Measurements from ENCODE around the gene SFT2D3.

The SFT2D3 gene

DNA sequence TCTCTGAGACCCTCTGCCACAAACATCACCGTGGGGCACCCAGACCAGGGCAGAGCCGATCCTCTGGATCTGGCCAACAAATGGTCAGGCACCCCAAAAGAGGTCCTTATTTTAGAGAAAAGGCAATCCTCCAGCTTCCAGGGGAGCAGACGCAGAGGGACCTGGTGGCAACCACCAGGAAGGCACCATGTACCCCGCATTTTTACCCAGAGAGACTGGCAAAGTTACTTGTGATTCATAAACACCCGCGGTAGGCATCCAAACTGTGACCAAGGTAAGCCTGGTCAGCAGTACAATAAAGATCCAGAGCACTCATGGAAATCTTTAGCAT, 36.4 kb upstream of the SFT2D3 start:
- no peak for DNase-seq

- DNase-seq = no peak
Measured at GRCh38 chr2:127665267-127665893, 35.9 kb upstream of the SFT2D3 start.

GRCh38 chr2:127669056-127669455, 32.2 kb upstream of the SFT2D3 start:
- DNase-seq = no peak

GRCh38 chr2:127670055-127670956, 31.0 kb upstream of the SFT2D3 start:
- DNase-seq = no peak

DNA sequence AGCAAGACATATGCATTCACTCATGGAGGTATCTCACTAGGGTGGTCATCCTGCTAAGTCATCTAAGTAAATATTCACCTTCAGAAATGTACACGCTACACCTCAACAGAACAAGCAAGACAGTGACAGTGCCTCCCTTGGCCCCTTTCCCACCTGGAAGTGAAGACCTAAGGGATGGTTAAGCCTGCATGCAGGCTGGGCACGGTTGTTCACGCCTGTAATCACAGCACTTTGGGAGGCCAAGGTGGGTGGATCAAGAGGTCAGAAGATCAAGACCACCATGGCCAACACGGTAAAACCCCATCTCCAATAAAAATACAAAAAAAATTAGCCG, 30.4 kb upstream of the SFT2D3 start:
- no peak for DNase-seq

DNA sequence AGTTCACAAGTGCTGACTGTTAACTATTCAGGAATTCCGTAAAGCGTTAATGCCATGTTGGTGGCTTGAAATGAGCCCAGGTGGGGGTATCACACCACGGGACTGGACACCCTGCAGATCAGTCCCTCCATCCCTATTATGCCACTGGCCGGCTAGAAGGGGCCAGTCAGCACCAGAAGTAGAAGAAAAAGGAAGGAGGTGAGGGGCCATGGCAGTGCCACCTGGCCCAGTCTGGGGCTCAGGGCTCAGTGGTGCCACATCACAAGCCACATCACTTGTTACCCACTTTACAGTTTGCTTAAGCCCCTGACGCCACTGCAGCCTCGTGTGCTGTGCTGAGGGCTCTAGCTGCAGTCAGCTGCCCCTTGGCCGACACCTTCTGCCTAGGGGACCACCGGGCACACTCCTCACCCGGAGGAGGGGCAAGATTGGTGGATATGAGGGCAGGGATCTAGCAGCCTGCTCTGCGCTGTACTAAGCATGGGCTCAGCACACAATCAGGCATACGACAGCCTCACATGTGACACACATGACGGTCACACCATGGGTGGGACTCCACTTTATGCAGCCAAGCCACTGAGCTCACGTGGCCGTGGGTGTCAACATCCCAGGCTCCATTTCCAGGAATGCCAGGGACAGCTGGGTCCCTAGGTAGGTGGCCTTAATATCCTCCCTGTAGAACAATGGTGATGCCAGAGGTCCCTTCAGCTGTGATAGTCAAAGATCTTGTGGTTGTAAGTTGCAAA, 29.6 kb upstream of the SFT2D3 start:
- DNase-seq = no peak

DNA sequence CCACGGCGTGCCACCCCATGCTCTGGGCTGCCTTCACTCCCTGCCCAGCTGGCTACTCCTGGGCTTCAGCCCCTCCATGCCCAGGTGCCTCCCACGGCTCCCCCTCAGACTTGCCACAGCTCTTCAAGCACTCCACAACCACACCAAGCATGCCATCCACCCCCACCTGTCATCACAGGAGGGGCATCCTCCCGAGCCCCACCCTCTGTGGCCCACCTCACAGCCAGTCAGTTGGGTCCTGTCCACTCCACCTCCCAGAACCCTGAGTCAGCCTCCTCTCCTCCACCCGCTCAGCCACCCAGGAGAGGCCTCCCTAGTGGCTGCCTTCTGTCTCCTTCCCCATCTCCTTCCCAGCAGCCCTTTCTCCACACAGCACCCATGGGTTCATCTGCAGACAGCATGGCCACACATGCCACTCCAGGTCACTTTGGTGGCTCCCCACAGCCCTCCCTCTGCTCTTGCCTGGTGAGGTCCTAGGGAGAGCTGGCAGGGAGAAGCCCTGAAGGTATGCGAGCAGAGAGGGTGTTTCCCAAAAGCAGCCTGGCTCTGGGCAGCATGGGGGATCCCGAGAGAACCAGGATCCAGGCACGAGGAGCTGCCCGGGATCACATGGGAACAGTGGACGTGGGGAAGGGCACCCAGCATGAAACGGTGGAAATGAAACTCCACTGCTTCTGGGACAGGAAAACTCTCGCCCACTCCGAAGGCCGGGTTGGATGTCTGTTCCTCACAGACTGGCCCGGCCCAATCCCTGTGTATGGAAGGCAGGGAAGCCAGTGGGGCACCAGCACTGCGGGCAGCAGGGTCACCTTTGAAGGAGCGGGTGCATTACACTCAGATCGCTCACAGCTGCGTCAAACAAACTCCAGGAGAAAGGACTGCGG, 28.7 kb upstream of the SFT2D3 start:
- DNase-seq = no peak

GRCh38 chr2:127673291-127674069, 27.8 kb upstream of the SFT2D3 start:
- no peak for DNase-seq

DNA sequence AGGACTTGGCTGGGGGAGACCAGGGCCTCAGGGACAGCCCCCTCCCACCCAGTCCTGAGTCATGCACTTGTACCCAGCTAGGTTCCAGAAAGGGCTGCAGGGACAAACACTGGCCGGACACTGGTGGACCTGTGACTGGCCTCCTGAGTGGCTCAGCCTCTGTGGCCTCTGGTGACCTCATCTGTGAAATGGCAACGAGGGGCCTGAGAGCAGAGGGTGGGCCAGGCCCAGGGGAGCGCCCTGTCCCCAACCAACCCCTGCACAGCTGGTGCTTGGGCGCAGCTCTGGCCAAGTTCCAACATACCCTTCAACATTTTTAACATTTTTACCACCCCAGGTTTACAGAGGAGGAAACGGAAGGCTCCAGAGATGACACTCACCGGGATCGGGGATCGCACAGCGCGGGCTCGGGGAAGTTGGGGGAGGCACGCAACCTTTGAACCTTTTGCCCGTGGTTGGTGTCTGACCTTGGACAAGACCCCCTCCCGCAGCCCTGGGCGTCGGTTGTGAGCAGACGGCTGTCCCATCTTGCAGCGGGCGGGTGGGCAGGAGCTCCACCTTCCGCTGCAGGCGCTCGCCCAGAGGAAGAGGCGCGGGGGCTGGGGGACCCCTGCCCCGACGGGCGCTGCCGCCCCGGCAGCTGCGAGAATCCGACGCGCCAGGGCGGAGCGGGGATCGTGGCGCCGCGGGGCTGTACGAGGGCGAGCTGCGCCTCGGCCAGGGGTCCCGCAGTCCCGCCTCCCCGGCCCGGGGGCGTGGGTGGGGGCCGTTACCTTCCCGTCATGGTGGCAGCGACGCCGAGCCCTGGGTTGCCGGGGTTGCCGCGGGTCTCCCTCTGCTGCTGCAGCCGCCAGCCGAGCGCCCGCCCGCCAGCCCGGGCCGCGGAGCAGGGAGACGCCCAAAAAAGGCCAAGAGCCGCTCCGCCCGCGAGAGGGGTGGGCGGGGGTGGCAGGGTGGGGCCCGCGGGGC, 26.8 kb upstream of the SFT2D3 start:
- no peak for DNase-seq

GRCh38 chr2:127675331-127676261, 25.7 kb upstream of the SFT2D3 start, which contains the start of gene LIMS2:
Gene LIMS2 (minus strand): TSS chr2:127675530. CDS start chr2:127675024, 506 bp downstream.
- peak; percentile 41 for DNase-seq

DNA sequence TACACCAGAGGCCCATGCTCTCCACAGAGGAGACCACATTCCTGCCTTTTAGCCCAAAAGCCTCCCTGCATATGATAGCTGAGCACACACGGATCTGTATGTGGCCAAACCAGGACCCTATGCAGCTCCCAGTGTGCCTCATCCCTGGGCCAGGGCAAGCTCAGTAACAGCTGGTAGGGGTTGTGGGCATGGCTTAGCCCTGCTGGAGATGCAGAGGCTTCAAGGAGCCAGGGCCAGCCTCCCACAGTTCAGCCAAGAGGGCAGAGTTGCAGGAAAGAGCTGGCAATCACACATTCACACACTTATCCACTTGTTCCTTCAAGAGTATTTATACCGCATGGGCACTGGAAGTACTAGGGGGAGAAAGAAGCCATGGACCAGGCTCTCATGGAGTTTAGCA, 24.4 kb upstream of the SFT2D3 start:
- DNase-seq = no peak

DNA sequence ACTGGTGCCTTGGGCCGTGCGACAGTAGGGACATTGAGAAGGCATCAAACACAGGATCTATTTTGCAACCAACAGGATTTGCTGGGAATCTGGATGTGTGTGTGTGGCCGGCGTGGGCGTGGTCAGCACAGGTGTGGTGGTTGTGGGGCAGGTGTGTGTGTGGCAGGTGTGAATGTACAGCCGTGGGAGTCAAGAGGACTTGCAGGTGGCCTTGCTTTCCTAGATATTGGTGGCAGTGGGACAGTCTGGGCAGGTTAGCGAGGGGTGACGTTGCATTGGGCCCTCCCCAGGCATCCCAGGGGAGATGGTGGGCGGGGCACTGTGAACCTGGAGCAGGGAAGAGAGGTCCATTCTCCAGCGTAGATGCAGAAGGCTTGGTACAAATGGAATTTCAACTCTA, 22.8 kb upstream of the SFT2D3 start:
- no peak for DNase-seq

DNA sequence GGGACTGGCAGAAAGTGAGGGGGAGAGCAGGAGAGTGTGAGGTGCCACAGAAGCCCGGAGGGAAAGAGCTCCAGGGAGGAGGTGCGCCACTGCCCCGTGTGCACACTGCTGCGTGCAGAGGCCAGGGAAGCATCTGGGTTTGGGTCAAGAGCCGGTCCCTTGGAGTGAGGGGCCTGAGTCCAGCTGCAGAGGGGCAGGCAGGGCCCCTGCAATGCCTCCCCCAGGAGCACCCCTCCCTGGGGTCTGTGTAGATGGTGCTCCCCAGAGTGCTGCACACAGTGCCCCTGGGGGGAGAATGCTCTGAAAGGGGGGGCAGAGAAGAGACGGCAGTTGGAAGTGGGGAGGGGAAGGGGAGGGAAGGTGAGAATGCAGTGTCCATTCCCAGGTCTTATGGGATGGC, 22.3 kb upstream of the SFT2D3 start:
- DNase-seq = no peak

- DNase-seq = no peak
Measured at GRCh38 chr2:127679680-127680361, 21.5 kb upstream of the SFT2D3 start.

GRCh38 chr2:127680706-127681287, 20.5 kb upstream of the SFT2D3 start:
- no peak for DNase-seq

DNA sequence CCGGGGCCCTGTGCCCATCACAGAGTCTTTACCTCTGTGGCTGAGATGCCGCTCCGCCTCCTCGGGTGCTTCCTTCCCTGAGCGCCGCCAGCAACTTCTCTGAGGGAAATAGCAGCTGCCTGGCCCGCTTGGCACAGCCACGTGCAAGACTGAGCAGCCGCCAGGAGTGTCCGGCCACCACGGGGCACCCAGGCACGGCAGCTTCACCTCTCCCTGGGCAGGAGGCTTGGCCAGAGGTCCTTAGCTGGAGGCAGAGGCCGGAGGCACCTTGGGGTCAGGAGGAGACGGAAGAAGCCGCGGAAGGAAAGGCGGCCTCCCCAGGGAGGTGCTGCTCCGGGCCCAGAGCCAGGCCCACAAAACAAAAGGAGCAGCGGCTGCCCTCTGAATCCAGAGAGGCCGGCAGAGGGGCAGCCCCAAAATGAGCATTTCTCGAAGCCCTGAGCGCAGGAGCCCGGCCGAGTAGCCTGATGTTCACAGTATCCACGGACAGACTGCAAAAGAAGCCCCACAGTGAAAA, 20.0 kb upstream of the SFT2D3 start:
- DNase-seq = no peak

DNA sequence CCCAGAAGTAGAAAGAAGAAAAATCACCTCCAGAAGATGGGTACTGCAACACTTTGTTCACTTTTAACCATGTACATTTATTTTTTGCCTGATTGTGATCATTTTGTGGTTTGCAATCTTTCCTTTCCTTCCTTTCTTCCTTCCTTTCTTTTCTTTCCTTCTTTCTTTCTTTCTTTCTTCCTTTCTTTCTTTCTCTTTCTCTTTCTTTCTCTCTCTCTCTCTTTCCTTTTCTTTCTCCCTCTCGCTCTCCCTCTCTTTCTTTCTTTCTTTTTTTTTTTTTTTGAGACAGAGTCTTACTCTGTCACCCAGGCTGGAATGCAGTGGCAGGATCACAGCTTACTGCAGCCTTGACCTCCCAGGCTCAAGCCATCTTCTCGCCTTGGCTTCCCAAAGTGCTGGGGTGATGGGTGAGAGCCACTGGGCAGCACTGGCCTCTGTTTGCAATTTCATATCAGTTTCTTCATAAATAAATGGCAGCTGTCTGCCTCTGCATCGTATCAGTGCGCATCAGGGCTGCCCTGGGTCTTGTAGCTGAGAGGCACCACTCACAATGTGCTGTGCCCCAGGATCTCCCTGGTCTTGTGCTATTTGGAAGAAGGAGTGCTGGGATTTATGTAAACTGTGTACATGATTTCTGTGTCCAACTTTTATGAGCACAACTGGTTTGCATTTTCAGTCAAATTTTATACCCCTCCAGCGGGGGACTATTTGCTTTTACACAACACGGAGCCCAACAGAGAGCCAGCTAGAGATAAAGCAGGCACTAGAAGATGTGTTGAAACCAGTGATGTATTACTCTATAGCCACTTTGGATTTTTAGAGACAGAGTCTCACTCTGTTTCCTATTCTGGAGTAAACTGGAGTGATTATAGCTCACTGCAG, 19.1 kb upstream of the SFT2D3 start:
- DNase-seq = no peak

Measured in NCI-H510A treated with DMSO at 0.1 percent for 48 hours (cell line).